Activated gamma-delta T cell (primary cell): Measurements from ENCODE around the gene RFX4.
A peak's percentile ranks its signal among the peaks of the same experiment; 100 is the strongest.

Experiments
- DNase-seq: peaks from one replicate; lab custom pipeline; 2025; lab: John Stamatoyannopoulos, UW

The RFX4 gene

GRCh38 chr12:106764220-106764619, 181.4 kb downstream of the RFX4 start:
- DNase-seq, result no peak

GRCh38 chr12:106764738-106765137, 181.9 kb downstream of the RFX4 start:
- no peak for DNase-seq

GRCh38 chr12:106766393-106766826, 183.6 kb downstream of the RFX4 start:
- DNase-seq, result no peak

GRCh38 chr12:106767206-106767605, 184.4 kb downstream of the RFX4 start:
- no peak for DNase-seq

GRCh38 chr12:106767954-106768822, 185.4 kb downstream of the RFX4 start:
- no peak for DNase-seq

DNA sequence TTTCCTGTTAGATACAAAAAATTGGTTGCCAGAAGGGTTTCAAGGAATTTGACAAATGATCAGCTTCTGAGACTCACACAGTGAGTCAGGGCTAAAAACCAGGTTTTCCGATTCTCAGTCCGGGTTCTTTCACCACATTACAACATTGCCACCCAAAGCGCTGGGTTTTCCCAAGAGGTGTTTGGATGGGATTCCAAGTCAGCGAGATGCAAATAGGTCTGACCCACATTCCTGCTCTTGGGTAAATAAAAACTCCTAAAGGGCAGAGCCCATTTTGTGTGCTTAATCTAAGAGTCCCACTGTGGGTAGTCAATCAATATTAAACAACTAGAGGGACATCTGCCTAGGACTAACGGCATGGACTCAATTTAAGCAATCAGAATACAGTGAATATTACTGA, 186.3 kb downstream of the RFX4 start:
- DNase-seq, result no peak

- no peak for DNase-seq
These were observed 186.7 kb downstream of the RFX4 start for GRCh38 chr12:106769546-106769945.

- DNase-seq, result no peak
These were observed 188.6 kb downstream of the RFX4 start for GRCh38 chr12:106771425-106771824.

- DNase-seq, result no peak
These were observed 190.6 kb downstream of the RFX4 start for GRCh38 chr12:106773286-106774004.

DNA sequence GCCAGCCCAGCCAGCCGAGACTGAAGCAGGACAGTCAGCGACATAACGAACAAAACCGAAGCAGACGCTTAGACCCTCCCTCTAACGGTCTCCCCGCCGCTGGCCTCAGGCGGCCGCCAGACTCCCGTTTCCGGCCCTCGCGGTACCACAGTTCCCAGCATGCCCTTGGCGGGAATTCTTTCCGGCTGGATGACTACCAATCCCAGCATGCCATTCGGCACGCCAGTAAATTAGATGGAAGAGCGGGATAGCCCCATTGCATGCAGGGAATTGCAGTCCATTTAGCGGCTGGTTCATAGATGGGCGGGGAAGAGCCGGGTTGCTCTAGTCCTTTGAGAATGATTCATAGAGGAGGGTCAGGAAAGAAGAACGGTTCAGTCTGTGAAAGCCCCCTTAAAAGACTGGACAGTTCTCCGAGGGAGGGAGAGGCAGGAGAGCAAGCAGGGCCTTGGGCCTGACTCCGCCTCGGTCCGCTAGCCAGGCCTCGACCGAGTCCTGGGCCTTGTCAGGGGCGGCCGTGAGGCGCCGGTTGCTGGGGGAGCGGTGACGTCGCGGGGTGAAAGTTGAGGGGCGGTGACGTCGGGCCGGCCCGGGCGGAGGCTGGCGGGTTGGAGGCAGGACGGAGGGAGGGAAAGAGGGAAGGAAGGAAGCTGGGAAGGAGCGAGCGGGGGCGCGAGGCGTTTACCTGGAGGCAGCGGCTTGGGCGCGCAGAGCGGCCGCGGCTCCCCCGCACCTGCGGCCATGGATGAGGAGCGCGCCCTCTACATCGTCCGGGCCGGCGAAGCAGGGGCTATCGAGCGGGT, 191.4 kb downstream of the RFX4 start, which contains the start of gene RIC8B:
Gene RIC8B (plus strand): TSS at position 678 of the 803 bp plus-strand sequence. CDS start 64 bp downstream, at position 742.
- DNase-seq, result peak; percentile 57

DNA sequence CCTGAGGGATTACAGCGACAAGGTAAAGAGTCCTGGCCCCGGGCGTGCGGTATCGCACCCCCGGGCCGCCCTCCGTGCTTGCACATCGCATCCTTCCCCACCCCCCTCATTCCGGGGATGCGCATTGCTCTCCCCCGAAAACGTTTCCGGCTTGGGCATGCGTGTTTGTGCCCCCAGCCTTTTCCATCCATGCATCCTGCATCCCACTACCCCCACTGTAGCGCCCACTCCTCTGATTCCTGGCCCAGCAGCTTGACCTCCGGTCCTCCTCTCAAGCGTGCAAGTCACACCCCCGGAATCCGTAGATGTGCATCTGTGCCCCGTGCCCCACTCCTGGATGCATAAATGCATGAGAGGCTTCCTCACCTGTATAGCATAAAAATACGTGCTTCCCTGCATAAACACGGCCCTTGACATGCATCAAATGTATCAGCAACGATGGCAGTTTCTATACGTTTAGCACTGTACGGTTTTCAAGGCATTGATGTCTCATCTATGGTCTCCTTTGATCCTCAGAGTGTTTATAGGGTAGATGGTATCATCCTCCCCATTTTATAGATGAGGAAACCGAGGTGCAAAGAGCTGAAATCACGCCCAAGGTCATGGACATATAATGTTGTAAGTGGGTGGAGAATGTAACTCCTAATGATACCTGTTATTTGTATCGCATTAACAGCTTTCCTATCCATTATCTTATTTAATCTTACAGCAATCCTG, 192.2 kb downstream of the RFX4 start:
- DNase-seq, result no peak

DNA sequence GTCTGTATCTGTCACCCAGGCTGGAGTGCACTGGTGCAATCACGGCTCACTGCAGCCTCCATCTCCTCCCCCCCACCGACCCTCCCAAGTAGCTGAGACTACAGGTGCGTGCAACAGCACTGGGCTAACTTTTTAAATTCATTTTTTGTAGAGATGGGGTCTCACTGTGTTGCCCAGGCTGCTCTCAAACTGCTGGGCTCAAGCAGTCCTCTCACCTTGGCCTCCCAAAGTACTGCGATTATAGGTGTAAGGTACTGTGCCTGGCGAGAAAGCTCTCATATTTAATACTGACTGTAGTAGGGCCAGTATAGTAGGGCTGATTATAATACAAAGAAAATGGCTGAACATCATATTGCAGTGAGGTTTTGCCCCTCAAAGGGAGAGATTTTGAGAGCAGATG, 194.1 kb downstream of the RFX4 start:
- DNase-seq, result no peak

DNA sequence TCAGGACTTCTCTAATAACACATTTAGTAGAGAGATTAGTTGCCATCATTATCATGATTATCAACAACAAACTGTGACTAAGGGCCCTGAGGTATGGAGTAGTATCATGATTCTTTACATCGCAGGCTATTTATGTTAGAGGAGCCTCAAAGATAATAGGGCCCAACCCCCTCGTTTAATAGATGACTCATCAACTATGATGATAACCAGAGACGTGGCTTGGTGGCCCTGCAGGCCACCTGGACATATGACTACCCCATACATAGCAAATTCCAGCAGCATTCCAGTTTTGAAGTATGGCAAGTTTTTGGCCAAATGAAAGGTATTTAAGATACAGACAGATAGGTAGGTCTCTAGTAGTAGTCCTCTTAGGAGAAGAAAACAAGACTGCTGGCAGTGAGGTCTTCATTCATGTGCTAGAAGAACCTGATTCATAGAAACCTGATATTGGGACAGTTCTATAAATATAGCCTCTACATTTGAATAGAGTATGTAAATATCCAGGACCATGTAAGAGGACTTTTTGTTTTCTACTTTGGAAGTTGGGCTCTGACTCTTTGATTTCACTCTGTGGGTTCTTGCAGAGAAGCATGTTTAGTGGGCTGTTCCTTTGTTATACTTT, 197.3 kb downstream of the RFX4 start:
- DNase-seq, result no peak

DNA sequence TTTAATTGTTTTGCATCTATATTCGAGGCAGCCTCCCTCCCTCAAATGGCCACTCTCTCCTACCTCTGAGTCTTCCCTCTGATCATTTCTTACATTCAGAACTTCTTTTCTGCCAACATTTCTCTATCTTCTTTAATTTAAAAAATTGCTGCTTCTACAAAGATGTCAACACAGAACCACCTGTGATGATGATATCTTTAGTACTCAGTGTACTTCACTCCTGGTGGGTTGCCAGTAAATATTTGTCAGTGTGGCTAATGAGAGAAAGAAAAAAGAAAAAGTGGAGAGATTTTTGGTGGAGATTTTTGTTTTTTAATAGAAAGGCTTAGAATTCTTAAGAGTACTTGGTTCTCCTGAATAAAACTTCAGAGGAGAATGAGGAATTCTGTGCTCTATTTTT, 199.8 kb downstream of the RFX4 start:
- DNase-seq, result no peak

- no peak for DNase-seq
These were observed 200.7 kb downstream of the RFX4 start for GRCh38 chr12:106783515-106783914.

GRCh38 chr12:106790020-106790419, 207.2 kb downstream of the RFX4 start:
- no peak for DNase-seq

- no peak for DNase-seq
These were observed 208.7 kb downstream of the RFX4 start for GRCh38 chr12:106791531-106791930.

- no peak for DNase-seq
These were observed 211.6 kb downstream of the RFX4 start for GRCh38 chr12:106794369-106794768.

- no peak for DNase-seq
These were observed 218.4 kb downstream of the RFX4 start for GRCh38 chr12:106801167-106801708.

DNA sequence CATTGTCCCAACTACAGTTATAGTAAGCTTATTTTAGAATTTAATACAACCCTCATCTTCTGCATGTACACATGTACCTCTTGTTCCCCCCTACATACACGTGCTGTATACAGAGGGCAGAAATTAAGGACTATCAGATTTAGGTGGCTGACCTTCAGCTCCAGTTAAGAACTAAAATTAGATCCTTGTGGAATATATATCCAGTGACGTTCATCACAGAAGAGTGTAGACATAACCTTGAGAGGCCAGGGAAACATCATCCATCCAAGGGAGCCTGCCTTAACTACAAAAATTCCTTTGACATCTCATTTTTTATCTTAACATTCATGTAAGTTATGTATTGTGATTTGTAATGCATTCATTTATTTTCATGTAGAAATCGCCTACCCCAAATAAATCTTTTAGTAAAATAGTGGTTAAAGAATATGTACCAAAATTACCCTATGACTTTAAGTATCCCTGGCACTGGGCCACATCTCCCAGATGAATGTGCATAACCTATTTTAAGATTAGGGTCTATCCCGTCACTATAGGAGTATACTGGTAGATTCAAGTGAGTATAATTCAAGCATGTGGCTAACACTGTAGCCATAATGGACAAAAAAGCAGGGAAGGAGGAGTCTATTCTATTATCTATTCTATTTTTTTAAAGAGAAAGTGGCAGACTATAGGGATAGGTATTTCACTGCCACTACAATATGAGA, 219.2 kb downstream of the RFX4 start:
- no peak for DNase-seq
